AG04449 (cell line): ENCODE measurements around the gene RNPEPL1.

Source experiments
- CTCF ChIA-PET: fragments of 350-600 bp; formaldehyde crosslinking; extraction: SDS; loops from one replicate; lab custom pipeline; 2021; ENCODE audit warnings: antibody characterized with exemption; lab: Yijun Ruan, JAX
- POLR2A ChIA-PET: fragments of 400-600, 350-600 bp; formaldehyde crosslinking; extraction: SDS; loops from one replicate; lab custom pipeline; 2020; ENCODE audit warnings: antibody characterized with exemption, inconsistent platforms; lab: Yijun Ruan, JAX
- DNase-seq: peaks from one replicate; pipeline ENCODE4 v3.0.0-alpha.2; 2010; ENCODE audit warnings: low read depth, low spot score
- H3K4me3 ChIP-seq: 2 replicates; pipeline ENCODE4 v1.5.1; 2011; ENCODE audit warnings: low read depth, mild to moderate bottlenecking, control low read depth, low read length
- CTCF ChIP-seq: IDR thresholded peaks from one replicate; pipeline ENCODE4 v1.5.1; 2011; ENCODE audit warnings: mild to moderate bottlenecking, moderate library complexity, low read length, control low read depth, inconsistent platforms; ENCODE audit not compliant: insufficient read depth; ENCODE audit errors: missing control alignments

Gene RNPEPL1

GRCh38 chr2:240570531-240571313, 2.4 kb downstream of the RNPEPL1 start:
- ChIA-PET CTCF (interaction anchor here (0.9 to 2.1 kb wide), 2 partner anchors 12 to 14 kb away, joined by 3 to 10 read pairs; no protein-coding TSS in a partner anchor), POLR2A (no interaction called here)
- no peak for DNase-seq
- H3K4me3 ChIP-seq = no peak overlapping the region
- no peak for TF ChIP-seq CTCF

- POLR2A ChIA-PET = interaction anchor here (1.0 kb wide), 1 partner anchor 15 kb away, joined by 3 read pairs; the partner anchor contains the start of gene CAPN10
Observed at GRCh38 chr2:240571314-240571973, 3.2 kb downstream of the RNPEPL1 start.

GRCh38 chr2:240572141-240573031, 4.1 kb downstream of the RNPEPL1 start:
- no peak for TF ChIP-seq CTCF
- CTCF ChIA-PET = interaction anchor here (2.1 kb wide), 1 partner anchor 13 kb away, joined by 10 read pairs; no protein-coding TSS in a partner anchor
- no peak for DNase-seq
- H3K4me3 ChIP-seq = no peak overlapping the region
- POLR2A ChIA-PET = interaction anchor here (0.7 to 1.0 kb wide), 2 partner anchors 14 to 22 kb away, joined by 3 read pairs; partner anchors contain the start of gene CAPN10

More at GRCh38 chr2:240571314-240571973, 3.2 kb downstream of the RNPEPL1 start:
- no peak for TF ChIP-seq CTCF
- H3K4me3 ChIP-seq = no peak overlapping the region
- no peak for DNase-seq
- CTCF ChIA-PET = interaction anchor here (0.9 to 2.1 kb wide), 2 partner anchors 11 to 14 kb away, joined by 3 to 10 read pairs; no protein-coding TSS in a partner anchor

- ChIA-PET POLR2A (interaction anchor here (0.9 kb wide), 1 partner anchor 13 kb away, joined by 3 read pairs; no protein-coding TSS in a partner anchor), CTCF (interaction anchor here (1.3 kb wide), 1 partner anchor 12 kb away, joined by 3 read pairs; no protein-coding TSS in a partner anchor)
- no peak overlapping the region for H3K4me3 ChIP-seq
- DNase-seq = no peak
- TF ChIP-seq CTCF = no peak
Observed at GRCh38 chr2:240573071-240573515, 4.8 kb downstream of the RNPEPL1 start.

GRCh38 chr2:240573516-240574385, 5.5 kb downstream of the RNPEPL1 start:
- no peak for TF ChIP-seq CTCF
- ChIA-PET CTCF (interaction anchor here (1.3 kb wide), 1 partner anchor 13 kb away, joined by 3 read pairs; no protein-coding TSS in a partner anchor), POLR2A (interaction anchor here (0.9 kb wide), 1 partner anchor 12 kb away, joined by 3 read pairs; no protein-coding TSS in a partner anchor)
- no peak for DNase-seq
- H3K4me3 ChIP-seq = no peak overlapping the region
